K562 (cell line): ENCODE results near the gene PYCR2. TPM values are rescaled to one million over a fixed set of nuclear protein-coding genes. Genes with fewer than 3 reads are reported as not detected.

Source experiments
- CREM ChIP-seq: IDR thresholded peaks from 2 replicates; pipeline ENCODE4 v1.6.1; 2014; ENCODE audit warnings: antibody characterized with exemption, low read depth
- ESRRA ChIP-seq: fragments of 450-650 bp; IDR thresholded peaks from 2 replicates; pipeline ENCODE4 v1.6.1; 2014; ENCODE audit warnings: low read depth, mild to moderate bottlenecking, moderate library complexity, borderline replicate concordance
- FOSL1 ChIP-seq: fragments of 200-800 bp; sonication (Bioruptor generic); conservative IDR thresholded peaks from 2 replicates; pipeline ENCODE4 v1.6.1; 2016; ENCODE audit warnings: missing genetic modification characterization, missing compliant biosample characterization
- GATAD2B ChIP-seq: fragments of 450-650 bp; IDR thresholded peaks from 2 replicates; pipeline ENCODE4 v1.6.1; 2017; ENCODE audit warnings: mild to moderate bottlenecking, borderline replicate concordance
- HLTF ChIP-seq: fragments of 450-650 bp; IDR thresholded peaks from 2 replicates; pipeline ENCODE4 v1.6.1; 2016
- MECOM ChIP-seq: fragments of 250-450 bp; sonication (Bioruptor Pico); IDR thresholded peaks from 2 replicates; pipeline ENCODE4 v1.8.0; 2022; ENCODE audit warnings: inconsistent platforms
- PRMT5 ChIP-seq: sonication (generic); formaldehyde crosslinking; IDR thresholded peaks from 2 replicates; pipeline ENCODE4 v1.5.0; 2020; ENCODE audit warnings: missing genetic modification reagents
- RAD21 ChIP-seq, 2 experiments: fragments of 250-450 bp in 1 of 2; fragments of 450-650 bp in 1 of 2; sonication (Bioruptor Pico) in 1 of 2; formaldehyde crosslinking in 1 of 2; IDR thresholded peaks in 1 of 2; conservative IDR thresholded peaks in 1 of 2; 2 replicates each; pipeline versions ENCODE4 v1.4.0 to v1.8.0; 2020 to 2022; ENCODE audit warnings: mild to moderate bottlenecking in 2 of 2, moderate library complexity in 1 of 2
- ZNF224 ChIP-seq: sonication (generic); formaldehyde crosslinking; IDR thresholded peaks from 2 replicates; pipeline ENCODE4 v1.8.0; 2022; ENCODE audit warnings: mild to moderate bottlenecking, missing genetic modification reagents
- ZNF76 ChIP-seq: fragments of 250-450 bp; sonication (Bioruptor Pico); IDR thresholded peaks from 2 replicates; pipeline ENCODE4 v1.4.0; 2020; ENCODE audit warnings: mild to moderate bottlenecking, moderate library complexity, borderline replicate concordance
- polyA plus RNA-seq, 8 experiments: library from polyadenylated mRNA; depleted of rRNA in 4 of 8; stranded (reverse) in 5 of 8; unstranded in 3 of 8; fragments of >200 nt; fragmentation: Nextera tagmentation in 2 of 8; fragmentation: Illumina TruSeq in 1 of 8; extraction: Ambion mirVana in 2 of 8; extraction: Trizol in 1 of 8; gene quantifications; 2 replicates each; pipeline versions ENCODE4 v1.2.1 to v1.2.3, GENCODE V29; 2011 to 2014; ENCODE audit warnings: inconsistent platforms in 1 of 8, missing spikeins in 1 of 8
- total RNA-seq, 7 experiments: library from RNA; depleted of rRNA in 6 of 7; stranded (reverse); fragments of >200 nt in 6 of 7; fragmentation: Illumina TruSeq in 2 of 7; extraction: Trizol in 2 of 7; gene quantifications; 2 replicates each; pipeline versions ENCODE4 v1.2.1 to v1.2.3, GENCODE V29; 2011 to 2021; ENCODE audit warnings: low replicate concordance in 1 of 7
- TF ChIP-seq, protein P1 (sequence below): IDR thresholded peaks from 2 replicates; pipeline ENCODE4 v1.6.1; 2016; ENCODE audit warnings: missing genetic modification characterization, missing compliant biosample characterization
- TF ChIP-seq, protein P2 (sequence below): fragments of 250-450 bp; sonication (Bioruptor Pico); IDR thresholded peaks from 2 replicates; pipeline ENCODE4 v1.4.0; 2020; ENCODE audit warnings: borderline replicate concordance
- TF ChIP-seq, protein P3 (sequence below): fragments of 450-650 bp; formaldehyde crosslinking; IDR thresholded peaks from 2 replicates; pipeline ENCODE4 v1.4.0; 2020; ENCODE audit warnings: mild to moderate bottlenecking, moderate library complexity

Gene PYCR2
- total and polyA plus RNA-seq, 9 of the 15 experiments (the other 6 are each of a cell fraction or from before 2014, with no cell fraction given) = 5.5 to 219 (median 127) TPM

DNA sequence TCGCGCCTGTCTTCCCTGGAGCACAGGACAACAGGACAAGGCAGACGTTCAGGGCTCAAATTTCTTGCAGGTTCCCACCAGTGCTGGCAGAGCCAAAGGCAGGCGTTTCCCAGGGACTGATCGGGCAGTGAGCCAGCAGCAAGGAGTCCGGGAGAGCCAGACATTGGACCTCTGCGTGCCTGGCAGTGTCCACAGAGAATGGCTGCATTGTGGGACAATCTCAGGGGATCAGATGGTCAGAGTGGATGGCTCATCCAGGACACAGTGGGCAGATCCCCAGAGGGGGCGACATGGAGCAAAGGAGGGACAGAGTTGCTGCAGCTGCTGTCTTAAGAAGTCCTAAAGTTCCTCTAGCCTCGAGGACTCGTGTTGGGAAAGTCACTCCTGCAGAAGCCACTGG lies 46.5 kb downstream of the PYCR2 start (continued):
- TF ChIP-seq PRMT5 (CRISPR knock-in tag) = no peak
- TF ChIP-seq HLTF = no peak
- TF ChIP-seq RAD21 (CRISPR knock-in tag; conservative IDR thresholded peaks at IDR 0.05 in 1 of 2, IDR thresholded peaks at IDR 0.05 in 1 of 2) = peak; percentile 26 to 49; a peak in 3 of 4 replicates
- no peak for TF ChIP-seq CREM
- no peak for TF ChIP-seq MECOM (CRISPR knock-in tag)
- TF ChIP-seq, protein P1, sequence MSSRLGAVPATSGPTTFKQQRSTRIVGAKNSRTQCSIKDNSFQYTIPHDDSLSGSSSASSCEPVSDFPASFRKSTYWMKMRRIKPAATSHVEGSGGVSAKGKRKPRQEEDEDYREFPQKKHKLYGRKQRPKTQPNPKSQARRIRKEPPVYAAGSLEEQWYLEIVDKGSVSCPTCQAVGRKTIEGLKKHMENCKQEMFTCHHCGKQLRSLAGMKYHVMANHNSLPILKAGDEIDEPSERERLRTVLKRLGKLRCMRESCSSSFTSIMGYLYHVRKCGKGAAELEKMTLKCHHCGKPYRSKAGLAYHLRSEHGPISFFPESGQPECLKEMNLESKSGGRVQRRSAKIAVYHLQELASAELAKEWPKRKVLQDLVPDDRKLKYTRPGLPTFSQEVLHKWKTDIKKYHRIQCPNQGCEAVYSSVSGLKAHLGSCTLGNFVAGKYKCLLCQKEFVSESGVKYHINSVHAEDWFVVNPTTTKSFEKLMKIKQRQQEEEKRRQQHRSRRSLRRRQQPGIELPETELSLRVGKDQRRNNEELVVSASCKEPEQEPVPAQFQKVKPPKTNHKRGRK (tag) = no peak
- TF ChIP-seq GATAD2B = no peak
- TF ChIP-seq ZNF76 = no peak
- TF ChIP-seq ESRRA = 0 out of 2 replicates have a peak, but pooled peaks have one; percentile 12
- no peak for TF ChIP-seq ZNF224 (CRISPR knock-in tag)
- TF ChIP-seq, protein P2, sequence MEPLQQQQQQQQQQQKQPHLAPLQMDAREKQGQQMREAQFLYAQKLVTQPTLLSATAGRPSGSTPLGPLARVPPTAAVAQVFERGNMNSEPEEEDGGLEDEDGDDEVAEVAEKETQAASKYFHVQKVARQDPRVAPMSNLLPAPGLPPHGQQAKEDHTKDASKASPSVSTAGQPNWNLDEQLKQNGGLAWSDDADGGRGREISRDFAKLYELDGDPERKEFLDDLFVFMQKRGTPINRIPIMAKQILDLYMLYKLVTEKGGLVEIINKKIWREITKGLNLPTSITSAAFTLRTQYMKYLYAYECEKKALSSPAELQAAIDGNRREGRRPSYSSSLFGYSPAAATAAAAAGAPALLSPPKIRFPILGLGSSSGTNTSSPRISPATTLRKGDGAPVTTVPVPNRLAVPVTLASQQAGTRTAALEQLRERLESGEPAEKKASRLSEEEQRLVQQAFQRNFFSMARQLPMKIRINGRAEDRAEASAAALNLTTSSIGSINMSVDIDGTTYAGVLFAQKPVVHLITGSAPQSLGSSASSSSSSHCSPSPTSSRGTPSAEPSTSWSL (CRISPR knock-in tag) = no peak
- TF ChIP-seq, protein P3, sequence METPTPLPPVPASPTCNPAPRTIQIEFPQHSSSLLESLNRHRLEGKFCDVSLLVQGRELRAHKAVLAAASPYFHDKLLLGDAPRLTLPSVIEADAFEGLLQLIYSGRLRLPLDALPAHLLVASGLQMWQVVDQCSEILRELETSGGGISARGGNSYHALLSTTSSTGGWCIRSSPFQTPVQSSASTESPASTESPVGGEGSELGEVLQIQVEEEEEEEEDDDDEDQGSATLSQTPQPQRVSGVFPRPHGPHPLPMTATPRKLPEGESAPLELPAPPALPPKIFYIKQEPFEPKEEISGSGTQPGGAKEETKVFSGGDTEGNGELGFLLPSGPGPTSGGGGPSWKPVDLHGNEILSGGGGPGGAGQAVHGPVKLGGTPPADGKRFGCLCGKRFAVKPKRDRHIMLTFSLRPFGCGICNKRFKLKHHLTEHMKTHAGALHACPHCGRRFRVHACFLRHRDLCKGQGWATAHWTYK (CRISPR knock-in tag) = no peak
- no peak for TF ChIP-seq FOSL1 (tag)
